Neuron (in vitro differentiated cells): ENCODE measurements around the gene PUM2.
A peak's percentile ranks its signal among the peaks of the same experiment; 100 is the strongest.

Source experiments
- H2AFZ ChIP-seq: one replicate; pipeline ENCODE4 v1.6.1; 2013; ENCODE audit warnings: low read depth, mild to moderate bottlenecking, inconsistent platforms, low read length, moderate library complexity
- H3K27me3 ChIP-seq: one replicate; pipeline ENCODE4 v1.6.1; 2013; ENCODE audit warnings: low read length; ENCODE audit not compliant: insufficient read depth
- H3K36me3 ChIP-seq: one replicate; pipeline ENCODE4 v1.6.1; 2013; ENCODE audit warnings: low read length; ENCODE audit not compliant: insufficient read depth
- H3K4me1 ChIP-seq: one replicate; pipeline ENCODE4 v1.6.1; 2013; ENCODE audit warnings: low read length; ENCODE audit not compliant: insufficient read depth
- H3K4me3 ChIP-seq: 2 replicates; pipeline ENCODE4 v1.5.1; 2013; ENCODE audit warnings: mild to moderate bottlenecking, low read length, moderate library complexity
- H3K9me3 ChIP-seq: one replicate; pipeline ENCODE4 v1.6.1; 2013; ENCODE audit warnings: low read length

The PUM2 gene

DNA sequence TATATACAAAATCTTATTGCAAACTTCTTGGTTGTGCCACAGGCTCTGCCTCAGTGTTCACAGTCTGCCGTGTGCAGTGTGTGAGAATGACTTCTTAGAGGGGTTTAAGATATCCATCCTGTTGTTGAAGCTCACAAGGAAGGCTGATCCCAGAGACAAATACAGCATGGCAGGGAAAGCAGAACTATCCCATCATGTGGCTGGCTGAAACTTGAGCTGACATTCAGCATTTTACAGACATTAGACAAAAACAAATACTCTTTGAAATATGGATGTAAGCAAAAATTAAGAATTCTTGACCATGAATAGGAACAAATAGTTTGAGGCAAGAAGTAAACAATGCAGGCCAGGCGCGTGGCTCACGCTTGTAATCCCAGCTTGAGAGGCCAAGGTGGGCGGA lies 12.9 kb upstream of the PUM2 start:
- no peak overlapping the region for H3K4me3 ChIP-seq
- no peak overlapping the region for H2AFZ ChIP-seq
- no peaks in the 10 kb centered on the region for H3K4me1 ChIP-seq
- no peaks in the 10 kb centered on the region for H3K27me3 ChIP-seq
- no peaks in the 10 kb centered on the region for H3K36me3 ChIP-seq
- H3K9me3 ChIP-seq, result peaks cover 4% of the 10 kb centered on the region

DNA sequence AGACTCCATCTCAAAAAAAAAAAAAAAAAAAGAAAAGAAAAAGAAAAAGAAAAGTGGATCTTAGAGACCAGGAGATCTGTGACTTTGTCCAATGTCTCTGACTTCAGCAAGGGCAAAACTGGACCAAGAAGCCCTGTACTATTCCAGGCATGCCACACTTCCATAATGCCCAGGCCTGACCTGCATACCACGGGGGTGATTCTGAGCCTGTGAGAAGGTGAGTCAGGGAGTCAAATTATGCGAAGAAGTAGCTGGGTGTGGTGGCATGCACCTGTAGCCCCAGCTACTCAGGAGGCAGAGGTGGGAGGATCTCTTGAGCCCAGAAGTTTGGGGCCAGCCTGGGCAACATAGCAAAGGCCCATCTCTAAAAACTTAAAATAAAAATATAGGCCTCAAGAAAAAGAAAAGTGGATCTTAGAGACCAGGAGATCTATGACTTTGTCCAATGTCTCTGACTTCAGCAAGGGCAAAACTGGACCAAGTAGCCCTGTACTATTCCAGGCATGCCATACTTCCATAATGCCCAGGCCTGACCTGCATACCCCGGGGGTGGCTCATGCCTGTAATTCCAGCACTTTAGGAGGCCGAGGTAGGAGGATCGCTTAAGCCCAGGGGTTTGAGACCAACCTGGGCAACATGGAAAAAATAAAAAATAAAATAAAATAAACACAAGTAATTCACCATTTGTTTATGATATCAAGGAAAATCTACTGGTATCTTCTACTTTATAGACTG lies 12.2 kb upstream of the PUM2 start:
- Histone ChIP-seq H3K27me3 (no peaks in the 10 kb centered on the region), H3K4me1 (no peaks in the 10 kb centered on the region), H3K36me3 (no peaks in the 10 kb centered on the region), H2AFZ (no peak overlapping the region), H3K9me3 (peaks cover 2% of the 10 kb centered on the region), H3K4me3 (no peak overlapping the region)

DNA sequence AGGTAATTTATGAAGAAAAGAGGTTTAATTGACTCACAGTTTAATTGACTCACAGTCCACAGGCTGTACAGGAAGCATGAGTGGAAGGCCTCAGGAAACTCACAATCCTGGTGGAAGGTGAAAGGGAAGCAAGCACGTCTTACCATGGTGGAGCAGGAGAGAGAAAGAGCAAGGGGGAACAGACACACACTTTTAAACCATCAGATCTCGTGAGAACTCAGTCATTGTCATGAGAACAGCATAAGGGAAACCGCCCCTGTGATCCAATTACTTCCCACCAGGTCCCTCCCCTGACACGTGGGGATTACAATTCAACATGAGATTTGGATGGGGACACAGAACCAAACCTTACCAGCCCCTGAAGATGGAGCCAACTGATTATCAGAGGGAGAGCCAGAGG lies 11.2 kb upstream of the PUM2 start:
- Histone ChIP-seq H2AFZ (no peak overlapping the region), H3K27me3 (no peaks in the 10 kb centered on the region), H3K4me3 (no peak overlapping the region)

DNA sequence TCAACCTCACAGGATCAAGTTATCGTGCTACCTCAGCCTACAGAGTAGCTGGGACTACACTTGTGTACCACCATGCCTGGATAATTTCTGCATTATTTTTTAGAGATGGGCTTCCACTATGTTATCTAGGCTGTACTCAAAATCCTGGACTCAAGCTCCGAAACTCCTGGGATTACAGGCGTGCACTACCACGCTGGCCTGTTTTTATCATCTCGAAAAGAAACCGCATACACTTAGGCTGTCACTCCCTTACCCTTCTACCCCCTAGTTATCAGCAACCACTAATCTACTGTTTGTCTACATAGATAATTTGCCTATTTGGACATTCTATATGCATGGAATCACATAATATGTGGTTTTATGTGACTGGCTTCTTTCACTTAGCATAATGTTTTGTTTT lies 8.5 kb upstream of the PUM2 start:
- no peak overlapping the region for H3K4me3 ChIP-seq
- H3K4me1 ChIP-seq, result no peaks in the 10 kb centered on the region
- no peak overlapping the region for H2AFZ ChIP-seq
- H3K9me3 ChIP-seq, result no peaks in the 10 kb centered on the region
- no peaks in the 10 kb centered on the region for H3K27me3 ChIP-seq
- no peaks in the 10 kb centered on the region for H3K36me3 ChIP-seq

More for the DNA sequence above, 11.2 kb upstream of the PUM2 start:
- Histone ChIP-seq H3K4me1 (no peaks in the 10 kb centered on the region), H3K36me3 (no peaks in the 10 kb centered on the region), H3K9me3 (no peaks in the 10 kb centered on the region)

DNA sequence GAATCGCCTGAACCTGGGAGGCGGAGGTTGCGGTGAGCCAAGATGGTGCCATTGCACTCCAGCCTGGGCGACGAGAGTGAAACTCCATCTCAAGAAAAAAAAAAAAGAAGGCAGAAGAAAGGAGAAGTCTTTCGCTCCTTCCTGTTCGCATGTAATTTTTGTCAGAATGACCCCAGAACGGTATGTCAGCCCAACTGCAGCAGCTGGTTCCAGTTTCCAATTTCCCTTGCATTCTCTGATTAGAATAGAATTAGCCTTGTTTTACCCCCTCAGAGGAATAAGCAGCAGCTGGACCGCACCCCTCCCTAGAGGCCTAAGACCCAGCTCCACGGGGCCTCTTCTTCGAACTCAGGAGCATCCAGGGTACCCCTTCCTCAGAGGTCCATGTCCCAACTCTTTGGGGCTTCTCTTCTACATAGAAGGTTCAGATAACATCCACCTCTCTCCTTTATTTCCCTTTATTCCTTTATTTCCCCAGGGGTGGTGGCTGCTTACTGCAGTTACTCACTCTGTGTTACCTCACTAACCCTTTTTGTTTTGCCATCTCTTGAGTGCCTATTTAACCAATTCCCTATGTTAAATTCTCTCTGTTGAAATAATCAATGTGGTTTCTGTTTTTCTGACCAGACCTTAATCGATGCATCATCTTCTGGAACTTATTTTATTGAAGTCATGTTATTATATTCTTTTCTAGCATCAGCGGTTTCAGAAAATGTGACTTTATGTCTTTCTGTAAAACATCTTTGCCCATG lies 7.2 kb upstream of the PUM2 start:
- no peaks in the 10 kb centered on the region for H3K9me3 ChIP-seq
- peaks cover 10% of the 10 kb centered on the region for H3K4me1 ChIP-seq
- H3K4me3 ChIP-seq, result no peak overlapping the region
- no peaks in the 10 kb centered on the region for H3K27me3 ChIP-seq
- H3K36me3 ChIP-seq, result no peaks in the 10 kb centered on the region
- no peak overlapping the region for H2AFZ ChIP-seq

DNA sequence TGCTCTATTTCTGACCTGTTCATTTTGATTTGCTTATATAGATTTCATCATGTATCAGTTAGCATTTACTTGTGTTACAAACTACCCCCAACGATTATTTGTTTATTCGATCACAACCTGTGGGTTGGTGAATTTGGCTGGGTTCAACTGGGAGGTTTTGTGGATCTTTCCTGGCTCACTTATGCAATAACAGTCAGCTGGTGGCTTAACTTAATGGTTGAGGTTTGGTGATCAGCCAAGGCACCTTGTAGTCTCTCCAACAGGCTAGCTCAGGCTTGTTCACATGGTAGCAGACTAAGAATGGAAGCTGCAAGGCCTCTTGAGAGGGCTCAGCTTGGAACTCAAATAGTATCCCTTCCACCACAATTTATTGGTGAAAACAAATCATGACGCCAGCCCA lies 5.4 kb upstream of the PUM2 start:
- H3K9me3 ChIP-seq, result no peaks in the 10 kb centered on the region
- no peaks in the 10 kb centered on the region for H3K27me3 ChIP-seq
- H3K4me1 ChIP-seq, result peaks cover 25% of the 10 kb centered on the region
- H3K4me3 ChIP-seq, result no peak overlapping the region
- no peaks in the 10 kb centered on the region for H3K36me3 ChIP-seq
- H2AFZ ChIP-seq, result no peak overlapping the region

DNA sequence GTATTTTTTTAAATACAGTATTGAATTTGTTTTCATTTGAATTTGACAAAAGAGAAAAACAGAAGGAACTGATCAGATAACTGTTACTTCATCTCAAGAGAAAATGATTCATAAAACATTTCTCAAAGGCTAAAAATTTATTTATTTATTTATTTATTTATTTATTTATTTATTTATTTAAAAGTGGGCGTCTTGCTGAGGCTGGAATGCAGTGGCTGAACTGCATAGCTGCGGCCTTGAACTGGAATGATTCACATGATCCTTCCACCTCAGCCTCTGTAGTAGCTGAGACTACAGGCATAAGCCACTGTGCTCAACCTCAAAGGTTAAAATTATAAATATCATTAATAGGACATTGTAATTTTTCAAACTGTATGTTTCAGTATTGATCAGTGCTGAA lies 4.5 kb upstream of the PUM2 start:
- H3K36me3 ChIP-seq, result no peaks in the 10 kb centered on the region
- H3K4me1 ChIP-seq, result peaks cover 25% of the 10 kb centered on the region
- no peaks in the 10 kb centered on the region for H3K27me3 ChIP-seq
- no peaks in the 10 kb centered on the region for H3K9me3 ChIP-seq
- no peak overlapping the region for H3K4me3 ChIP-seq
- H2AFZ ChIP-seq, result no peak overlapping the region

DNA sequence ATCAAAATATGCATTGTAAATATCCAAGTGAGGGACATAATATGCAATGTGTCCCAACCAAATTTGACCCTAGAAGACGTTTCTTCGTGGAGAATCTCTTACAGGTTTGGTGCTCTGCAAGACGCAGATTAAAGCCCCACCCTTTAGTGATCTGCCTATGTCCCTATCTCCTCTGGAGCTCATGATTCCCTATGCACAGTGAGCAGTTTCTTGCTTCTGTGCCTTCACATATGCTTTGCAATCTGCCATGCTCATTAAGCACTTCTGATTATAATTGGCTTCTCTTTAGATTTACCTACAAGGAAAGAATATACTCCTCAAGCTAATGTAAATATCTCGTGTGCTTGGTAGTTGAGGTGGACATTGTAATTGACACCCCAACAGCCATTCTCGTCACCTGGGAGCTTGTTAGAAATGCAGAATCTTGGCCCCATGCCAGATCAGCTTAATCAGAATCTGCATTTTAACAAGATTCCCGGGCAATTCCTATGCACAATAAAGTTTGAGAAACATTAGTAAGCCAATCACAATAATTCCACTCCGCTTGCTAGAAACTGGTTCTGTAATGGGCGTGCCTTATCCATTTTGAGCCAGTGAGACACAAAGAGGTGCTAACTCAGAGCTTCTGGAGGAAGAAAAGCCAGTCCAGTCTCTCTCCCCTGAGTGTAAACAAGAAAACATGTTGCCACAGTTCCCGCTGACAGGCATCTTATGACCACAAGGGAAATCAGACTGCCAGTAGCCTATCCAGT lies 2.8 kb upstream of the PUM2 start:
- Histone ChIP-seq H3K4me1 (peaks cover 33% of the 10 kb centered on the region), H3K9me3 (no peaks in the 10 kb centered on the region), H3K4me3 (no peak overlapping the region), H3K36me3 (peaks cover 3% of the 10 kb centered on the region), H2AFZ (no peak overlapping the region), H3K27me3 (no peaks in the 10 kb centered on the region)

DNA sequence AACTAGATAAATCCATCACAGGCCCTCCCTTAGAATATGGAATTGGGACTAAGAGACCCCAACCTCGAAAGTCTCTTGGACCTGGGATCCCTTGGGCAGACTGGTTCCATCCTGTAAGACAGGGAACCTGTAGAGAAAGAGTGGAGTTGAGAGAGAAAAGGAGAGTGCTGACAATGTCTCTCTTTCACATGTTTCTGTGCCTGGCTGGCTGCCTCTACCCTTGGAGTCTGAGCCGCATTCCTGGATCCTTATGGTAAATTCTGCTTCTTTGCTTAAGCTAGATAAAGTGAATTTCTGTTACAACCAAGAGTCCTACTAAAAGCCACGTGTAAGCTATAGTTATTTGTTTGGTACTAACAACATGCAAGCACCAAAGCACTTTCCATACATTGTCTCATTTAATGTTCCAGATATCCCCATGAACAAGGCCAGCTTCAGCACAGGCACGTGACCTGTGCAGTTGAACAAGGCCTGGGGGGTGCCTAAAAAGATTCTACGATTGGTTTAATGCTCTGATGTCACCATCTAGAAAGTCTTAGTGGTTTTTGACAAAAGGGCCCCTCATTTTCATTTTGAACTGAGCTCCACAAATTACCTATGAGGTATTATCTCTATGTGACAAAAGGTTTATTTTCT lies 2.1 kb upstream of the PUM2 start:
- H3K4me1 ChIP-seq, result peaks cover 36% of the 10 kb centered on the region
- H2AFZ ChIP-seq, result peak overlapping the region; percentile 42
- no peak overlapping the region for H3K4me3 ChIP-seq
- H3K9me3 ChIP-seq, result no peaks in the 10 kb centered on the region
- H3K27me3 ChIP-seq, result no peaks in the 10 kb centered on the region
- H3K36me3 ChIP-seq, result peaks cover 6% of the 10 kb centered on the region

DNA sequence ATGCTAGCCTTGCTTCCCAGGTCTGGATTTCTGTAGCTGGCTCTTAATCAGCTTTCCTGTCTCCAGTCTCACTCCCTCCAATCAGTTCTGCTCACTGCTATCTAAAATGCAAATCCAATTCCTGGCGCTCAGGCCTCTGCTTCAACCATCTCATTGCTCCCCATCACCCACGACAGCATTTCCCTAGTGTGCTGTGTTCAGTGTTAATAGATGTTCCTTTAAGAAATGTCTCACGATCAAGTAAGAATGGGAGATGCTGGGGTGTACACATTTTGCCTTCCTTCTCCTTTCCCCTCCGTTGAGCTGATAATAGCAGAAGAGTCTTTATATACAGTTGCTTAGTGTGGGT lies 1.6 kb upstream of the PUM2 start:
- Histone ChIP-seq H2AFZ (peak overlapping the region; percentile 42), H3K36me3 (peaks cover 6% of the 10 kb centered on the region), H3K4me3 (peak overlapping the region; percentile 64), H3K9me3 (no peaks in the 10 kb centered on the region), H3K27me3 (no peaks in the 10 kb centered on the region), H3K4me1 (peaks cover 41% of the 10 kb centered on the region)

DNA sequence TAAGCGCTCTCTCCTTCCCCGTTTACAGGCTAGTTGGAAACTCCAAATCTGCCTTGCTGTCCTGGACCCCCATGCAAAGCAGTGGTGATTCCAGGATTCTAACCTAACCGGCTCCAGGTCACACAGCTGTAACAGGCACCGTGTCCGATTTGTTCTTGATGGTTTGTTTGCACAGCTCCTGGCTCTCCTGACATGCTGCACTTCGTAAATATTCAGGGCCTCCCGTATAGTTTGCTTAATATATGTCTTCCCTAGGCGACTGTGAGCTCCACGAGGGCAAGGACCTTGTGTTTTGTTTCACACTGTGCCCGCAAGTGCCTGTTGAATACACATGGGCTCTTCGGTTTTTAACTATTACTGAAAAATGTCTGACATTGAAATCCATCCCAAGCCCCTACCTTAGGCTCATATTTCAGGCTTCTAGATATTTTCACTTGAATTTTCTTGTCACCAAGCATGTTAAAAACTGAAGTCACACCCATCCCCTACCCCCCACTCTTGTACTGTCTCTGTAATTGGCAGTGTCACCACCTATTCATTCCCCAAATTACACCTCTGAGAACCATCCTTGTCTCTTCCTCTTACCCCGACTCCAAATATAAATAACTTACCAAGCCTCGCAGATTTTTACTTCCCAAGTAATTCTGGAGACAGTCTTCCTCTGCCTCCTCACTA lies 1.0 kb upstream of the PUM2 start:
- H3K27me3 ChIP-seq, result no peaks in the 10 kb centered on the region
- peaks cover 41% of the 10 kb centered on the region for H3K4me1 ChIP-seq
- peak overlapping the region; percentile 64 for H3K4me3 ChIP-seq
- peaks cover 6% of the 10 kb centered on the region for H3K36me3 ChIP-seq
- peak overlapping the region; percentile 42 for H2AFZ ChIP-seq
- no peaks in the 10 kb centered on the region for H3K9me3 ChIP-seq

DNA sequence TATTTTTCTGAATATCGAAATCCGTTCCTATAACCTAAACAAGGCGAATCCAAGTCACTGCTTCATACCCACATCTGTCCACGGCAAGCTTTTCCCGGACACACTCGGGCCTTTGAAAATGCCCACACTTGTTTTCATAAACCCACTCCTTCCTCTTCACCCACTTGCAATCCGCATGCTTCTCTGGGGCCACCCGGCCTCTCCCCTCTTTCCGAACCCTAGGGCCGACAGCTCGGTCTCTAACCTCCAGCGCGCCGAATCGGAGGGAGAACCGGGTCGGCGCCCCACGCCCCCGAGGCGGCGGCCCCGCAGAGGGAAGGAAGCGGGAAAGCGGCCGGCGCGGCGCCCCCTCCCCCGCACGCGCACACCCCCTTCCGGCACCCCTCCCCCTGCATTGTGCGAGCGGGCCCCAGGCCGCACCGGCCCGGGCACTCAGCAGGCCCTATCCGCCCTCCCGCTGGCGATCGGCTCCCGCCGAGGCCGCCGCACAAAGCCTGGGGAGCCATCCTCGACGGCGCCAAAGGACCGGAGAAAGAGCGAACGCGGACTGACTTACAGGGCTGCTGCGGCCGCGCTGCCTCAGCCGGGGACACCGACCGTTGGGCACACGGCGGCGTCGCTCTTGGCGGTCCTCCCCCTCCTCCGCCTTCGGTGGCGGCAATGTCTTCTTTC lies 467 bp downstream of the PUM2 start:
- Histone ChIP-seq H2AFZ (no peak overlapping the region), H3K27me3 (no peaks in the 10 kb centered on the region), H3K36me3 (peaks cover 9% of the 10 kb centered on the region), H3K4me3 (peak overlapping the region; percentile 97), H3K4me1 (peaks cover 41% of the 10 kb centered on the region), H3K9me3 (no peaks in the 10 kb centered on the region)
